Transverse colon (tissue), 4 donors: ENCODE measurements around the gene ABCA8.

Source experiments
- CTCF ChIP-seq, 5 experiments: fragments of 200-600 bp in 3 of 5; fragments of 450-650 bp in 2 of 5; sonication (generic) in 3 of 5; IDR thresholded peaks; 1 replicate in 2 of 5; 2 replicates in 3 of 5; pipeline ENCODE4 v1.5.1; 2016 to 2017; ENCODE audit warnings: antibody characterized with exemption in 5 of 5, inconsistent platforms in 3 of 5, mild to moderate bottlenecking in 2 of 5, moderate library complexity in 1 of 5
- POLR2A ChIP-seq: fragments of 450-650 bp; IDR thresholded peaks from one replicate; pipeline ENCODE4 v1.6.1; 2016; ENCODE audit warnings: antibody characterized with exemption, mild to moderate bottlenecking, moderate library complexity
- POLR2AphosphoS5 ChIP-seq, 3 donors: sonication (generic); formaldehyde crosslinking; IDR thresholded peaks; one replicate each; pipeline ENCODE4 v1.6.1; 2016; ENCODE audit warnings: antibody characterized with exemption in 3 of 3

GRCh38 chr17:68987966-68988365, 32.8 kb upstream of the ABCA8 start:
- TF ChIP-seq CTCF (IDR thresholded peaks at IDR 0.05) (no peak), POLR2A (no peak), POLR2AphosphoS5 (IDR thresholded peaks at IDR 0.05) (no peak)
